ENCODE data around the gene CLEC1A. TPM values are rescaled to one million over a fixed set of nuclear protein-coding genes. Genes with fewer than 3 reads are reported as not detected.
A peak's percentile ranks its signal among the peaks of the same experiment; 100 is the strongest.

Gene CLEC1A
- total and polyA plus RNA-seq, 2 experiments from 2014 or later: 3.6 to 6.4 TPM

DNA sequence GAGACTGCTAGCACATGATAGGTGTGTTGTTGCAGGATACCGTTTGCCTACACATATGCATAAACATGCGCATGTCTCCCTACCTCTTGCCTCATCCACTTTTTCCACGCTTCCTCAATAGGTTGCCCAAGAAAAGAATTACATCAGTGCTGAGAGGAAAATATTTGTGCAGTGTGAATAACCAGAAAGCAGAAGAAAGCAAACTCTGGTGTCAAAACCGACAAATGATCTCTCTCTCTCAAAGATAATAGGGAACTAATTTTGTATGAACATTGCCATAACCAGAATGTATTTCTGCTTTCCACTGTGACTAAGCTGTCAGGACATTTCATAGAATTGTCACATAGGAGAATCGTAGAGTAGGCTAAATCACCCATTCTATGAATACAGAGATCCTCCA, 29.9 kb upstream of the CLEC1A start:
- Histone ChIP-seq H3K4me1 (ENCODE audit: insufficient read depth) (no peaks in the 10 kb centered on the region), H3K9me3 (ENCODE audit: low read depth) (no peaks in the 10 kb centered on the region), H3K27ac (no peak overlapping the region), H4K20me1 (ENCODE audit: insufficient read depth, poor library complexity, severe bottlenecking) (no peaks in the 10 kb centered on the region), H3K4me2 (no peak overlapping the region), H3K36me3 (replicated peaks; ENCODE audit: insufficient read depth, low read depth) (no peaks in the 10 kb centered on the region), H3K27me3 (no peaks in the 10 kb centered on the region), H3K9me2 (replicated peaks; ENCODE audit: insufficient read depth) (no peaks in the 10 kb centered on the region), H3K4me3 (no peak overlapping the region), H2AFZ (no peak overlapping the region), H3K79me2 (no peaks in the 10 kb centered on the region)
- WGBS (ENCODE audit: low lambda C conversion rate, missing lambda C conversion rate): 83% methylated on average over 5 of the region's 5 CpGs
- no peak for TF ChIP-seq EZH2 (IDR thresholded peaks at IDR 0.05; ENCODE audit: borderline replicate concordance)
- DNase-seq (ENCODE audit: low spot score): no peak

DNA sequence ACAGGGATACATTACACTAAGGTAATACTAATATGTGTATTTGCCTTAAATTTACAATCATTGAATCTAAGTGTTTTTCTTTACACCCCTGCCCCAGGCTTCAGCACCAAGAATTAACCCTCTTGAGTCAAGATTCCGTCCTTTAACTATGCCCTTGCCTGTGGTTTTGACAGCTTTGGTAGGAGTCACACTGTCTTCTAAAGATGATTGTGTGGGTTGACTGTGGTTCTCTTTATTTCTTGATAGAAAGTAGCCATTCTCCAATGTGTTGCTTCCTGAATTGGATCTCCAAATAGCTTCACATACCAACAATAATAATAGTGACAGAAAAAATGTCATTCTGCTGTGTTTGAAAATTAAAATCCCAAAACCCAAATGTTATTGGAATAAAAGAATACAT, 27.6 kb upstream of the CLEC1A start:
- Histone ChIP-seq H3K79me2 (no peaks in the 10 kb centered on the region), H3K9me2 (replicated peaks; ENCODE audit: insufficient read depth) (no peaks in the 10 kb centered on the region), H3K4me3 (no peak overlapping the region), H3K4me2 (no peak overlapping the region), H2AFZ (no peak overlapping the region), H3K27me3 (no peaks in the 10 kb centered on the region), H4K20me1 (ENCODE audit: insufficient read depth, poor library complexity, severe bottlenecking) (no peaks in the 10 kb centered on the region), H3K4me1 (ENCODE audit: insufficient read depth) (no peaks in the 10 kb centered on the region), H3K27ac (no peak overlapping the region), H3K9me3 (ENCODE audit: low read depth) (no peaks in the 10 kb centered on the region), H3K36me3 (replicated peaks; ENCODE audit: insufficient read depth, low read depth) (no peaks in the 10 kb centered on the region)
- 78% methylated on average over 1 of the region's 1 CpG for WGBS (ENCODE audit: low lambda C conversion rate, missing lambda C conversion rate)
- TF ChIP-seq, protein P1, sequence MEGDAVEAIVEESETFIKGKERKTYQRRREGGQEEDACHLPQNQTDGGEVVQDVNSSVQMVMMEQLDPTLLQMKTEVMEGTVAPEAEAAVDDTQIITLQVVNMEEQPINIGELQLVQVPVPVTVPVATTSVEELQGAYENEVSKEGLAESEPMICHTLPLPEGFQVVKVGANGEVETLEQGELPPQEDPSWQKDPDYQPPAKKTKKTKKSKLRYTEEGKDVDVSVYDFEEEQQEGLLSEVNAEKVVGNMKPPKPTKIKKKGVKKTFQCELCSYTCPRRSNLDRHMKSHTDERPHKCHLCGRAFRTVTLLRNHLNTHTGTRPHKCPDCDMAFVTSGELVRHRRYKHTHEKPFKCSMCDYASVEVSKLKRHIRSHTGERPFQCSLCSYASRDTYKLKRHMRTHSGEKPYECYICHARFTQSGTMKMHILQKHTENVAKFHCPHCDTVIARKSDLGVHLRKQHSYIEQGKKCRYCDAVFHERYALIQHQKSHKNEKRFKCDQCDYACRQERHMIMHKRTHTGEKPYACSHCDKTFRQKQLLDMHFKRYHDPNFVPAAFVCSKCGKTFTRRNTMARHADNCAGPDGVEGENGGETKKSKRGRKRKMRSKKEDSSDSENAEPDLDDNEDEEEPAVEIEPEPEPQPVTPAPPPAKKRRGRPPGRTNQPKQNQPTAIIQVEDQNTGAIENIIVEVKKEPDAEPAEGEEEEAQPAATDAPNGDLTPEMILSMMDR (IDR thresholded peaks at IDR 0.05; ENCODE audit: poor library complexity): no peak
- TF ChIP-seq EZH2phosphoT487 (IDR thresholded peaks at IDR 0.05; ENCODE audit: low read depth, severe bottlenecking, unreplicated experiment) (no peak), EZH2 (IDR thresholded peaks at IDR 0.05; ENCODE audit: borderline replicate concordance) (no peak)
- no peak for DNase-seq (ENCODE audit: low spot score)

DNA sequence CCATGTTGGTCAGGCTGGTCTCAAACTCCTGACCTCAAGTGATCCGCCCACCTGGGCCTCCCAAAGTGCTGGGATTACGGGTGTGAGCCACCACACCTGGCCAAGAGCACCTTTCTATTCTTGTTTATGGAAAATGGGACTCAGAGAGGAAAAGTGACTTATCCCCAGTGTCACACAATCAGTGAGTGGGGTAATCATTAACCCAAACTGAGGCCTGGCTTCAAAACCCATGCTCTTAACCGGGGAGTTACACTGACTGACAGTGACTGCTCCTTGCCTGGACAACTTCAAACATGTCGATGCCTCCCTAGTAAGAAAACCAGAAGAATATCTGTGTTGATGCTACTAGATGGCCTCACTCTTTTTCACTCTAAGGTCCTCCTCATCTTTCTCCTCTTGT, 23.9 kb upstream of the CLEC1A start:
- Histone ChIP-seq H2AFZ (no peak overlapping the region), H3K36me3 (replicated peaks; ENCODE audit: insufficient read depth, low read depth) (no peaks in the 10 kb centered on the region), H4K20me1 (ENCODE audit: insufficient read depth, poor library complexity, severe bottlenecking) (no peaks in the 10 kb centered on the region), H3K27ac (no peak overlapping the region), H3K27me3 (no peaks in the 10 kb centered on the region), H3K79me2 (no peaks in the 10 kb centered on the region), H3K9me2 (replicated peaks; ENCODE audit: insufficient read depth) (no peaks in the 10 kb centered on the region), H3K4me3 (no peak overlapping the region), H3K9me3 (ENCODE audit: low read depth) (no peaks in the 10 kb centered on the region), H3K4me1 (ENCODE audit: insufficient read depth) (no peaks in the 10 kb centered on the region), H3K4me2 (no peak overlapping the region)
- TF ChIP-seq EZH2 (IDR thresholded peaks at IDR 0.05; ENCODE audit: borderline replicate concordance) (no peak), EZH2phosphoT487 (IDR thresholded peaks at IDR 0.05; ENCODE audit: low read depth, severe bottlenecking, unreplicated experiment) (no peak)
- TF ChIP-seq, protein P1 (IDR thresholded peaks at IDR 0.05; ENCODE audit: poor library complexity): no peak
- 73% methylated on average over 4 of the region's 4 CpGs for WGBS (ENCODE audit: low lambda C conversion rate, missing lambda C conversion rate)
- DNase-seq (ENCODE audit: low spot score): no peak

DNA sequence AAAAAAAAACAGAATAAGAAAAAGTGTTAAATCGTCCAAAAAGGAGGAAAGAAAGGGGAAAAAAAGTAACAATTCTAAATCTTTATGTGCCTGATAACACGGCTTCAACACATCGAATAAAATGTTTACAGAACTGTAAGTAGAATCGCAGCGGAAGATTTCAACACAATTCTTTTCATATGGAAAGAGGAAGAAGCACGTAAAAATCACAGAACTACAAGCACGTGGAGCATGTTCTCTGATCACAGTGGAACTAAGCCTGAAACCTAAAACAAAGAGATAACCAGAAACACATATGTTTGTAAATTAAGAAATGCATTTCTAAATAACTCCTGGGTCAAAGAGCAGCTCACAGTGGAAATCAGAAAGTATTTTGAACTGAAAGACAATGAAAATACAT, 22.5 kb upstream of the CLEC1A start:
- no peaks in the 10 kb centered on the region for H3K9me3 ChIP-seq (ENCODE audit: low read depth)
- H3K9me2 ChIP-seq (replicated peaks; ENCODE audit: insufficient read depth): no peaks in the 10 kb centered on the region
- H3K79me2 ChIP-seq: no peaks in the 10 kb centered on the region
- H3K4me3 ChIP-seq: no peak overlapping the region
- TF ChIP-seq, protein P1 (IDR thresholded peaks at IDR 0.05; ENCODE audit: poor library complexity): no peak
- TF ChIP-seq EZH2phosphoT487 (IDR thresholded peaks at IDR 0.05; ENCODE audit: low read depth, severe bottlenecking, unreplicated experiment): no peak
- no peak for TF ChIP-seq EZH2 (IDR thresholded peaks at IDR 0.05; ENCODE audit: borderline replicate concordance)
- H3K4me2 ChIP-seq: peak overlapping the region; percentile 8
- no peaks in the 10 kb centered on the region for H3K27me3 ChIP-seq
- no peaks in the 10 kb centered on the region for H3K4me1 ChIP-seq (ENCODE audit: insufficient read depth)
- no peak for DNase-seq (ENCODE audit: low spot score)
- H2AFZ ChIP-seq: no peak overlapping the region
- 61% methylated on average over 7 of the region's 7 CpGs for WGBS (ENCODE audit: low lambda C conversion rate, missing lambda C conversion rate)
- no peaks in the 10 kb centered on the region for H3K36me3 ChIP-seq (replicated peaks; ENCODE audit: insufficient read depth, low read depth)
- H3K27ac ChIP-seq: no peak overlapping the region
- no peaks in the 10 kb centered on the region for H4K20me1 ChIP-seq (ENCODE audit: insufficient read depth, poor library complexity, severe bottlenecking)
